GM08714 (cell line): ENCODE data around the gene SPHK2.

Experiments used
- H3K4me3 ChIP-seq: fragments of 200-500 bp; sonication (Bioruptor generic); 2 replicates; pipeline ENCODE4 v1.5.1; 2014; ENCODE audit warnings: mild to moderate bottlenecking, low read length, inconsistent platforms
- ZNF274 ChIP-seq: IDR thresholded peaks from 2 replicates; pipeline ENCODE4 v1.6.1; 2012; ENCODE audit warnings: mild to moderate bottlenecking, low read depth, low read length

Gene SPHK2

DNA sequence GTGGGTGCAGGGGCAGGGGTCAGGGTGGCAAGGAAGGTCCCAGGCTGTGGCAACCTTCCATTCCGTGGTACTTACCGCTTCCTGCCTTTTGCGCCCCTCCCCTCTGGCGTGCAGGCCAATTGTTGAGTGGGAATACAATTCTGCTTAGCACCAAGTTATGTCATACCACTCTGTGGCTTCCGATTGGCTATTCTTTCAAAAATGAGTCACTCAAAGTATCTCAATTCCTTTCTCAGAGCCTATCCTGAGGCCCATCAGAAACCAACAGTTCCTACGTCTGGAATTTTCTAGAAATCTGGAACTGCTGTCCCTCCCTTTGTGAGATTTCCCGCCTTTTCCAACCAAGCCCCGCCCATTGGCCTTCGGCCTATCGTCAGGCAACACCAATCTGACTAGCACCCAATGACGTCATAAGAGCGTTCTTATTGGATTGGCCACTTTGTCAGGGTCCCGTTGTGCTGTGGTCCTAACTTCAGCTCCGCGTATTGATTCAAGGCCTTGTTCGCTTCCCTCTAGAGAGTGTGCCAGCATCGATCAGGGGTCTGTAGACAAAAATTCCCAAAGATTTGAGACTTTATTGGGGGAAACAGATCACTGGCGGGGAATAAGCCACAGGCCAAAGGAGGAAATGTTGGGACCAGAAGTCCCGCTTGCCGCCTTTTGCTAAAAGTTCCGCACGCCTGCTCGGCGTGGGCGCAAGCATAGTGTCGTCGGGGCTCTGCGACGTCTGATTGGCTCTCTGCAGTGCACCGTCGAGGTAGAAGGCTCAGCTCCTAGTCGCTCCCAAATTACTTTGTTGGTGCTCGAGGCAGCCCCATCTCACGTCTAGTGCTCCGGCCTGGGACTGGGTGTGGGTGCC lies 41.8 kb downstream of the SPHK2 start:
- TF ChIP-seq ZNF274 = no peak

DNA sequence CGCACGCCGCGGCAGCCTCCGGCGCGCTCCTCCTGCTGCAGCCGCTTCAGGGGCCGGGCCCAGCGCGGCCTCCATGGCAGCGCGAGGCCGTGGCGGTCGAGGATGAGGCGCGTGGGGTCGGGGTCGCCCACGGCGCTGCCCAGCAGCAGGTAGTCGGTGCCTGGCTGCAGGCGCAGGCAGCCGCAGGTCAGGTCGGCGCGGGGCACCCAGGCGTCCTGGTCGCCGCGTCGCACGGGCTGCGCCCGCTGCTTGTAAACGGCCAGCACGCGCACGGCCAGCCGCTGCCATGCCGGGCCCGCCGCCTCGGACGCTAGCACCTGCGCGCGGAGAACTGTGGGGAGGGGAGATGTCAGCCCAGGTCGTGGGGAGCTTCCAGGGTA lies 42.4 kb downstream of the SPHK2 start:
- no peak for TF ChIP-seq ZNF274
- no peak overlapping the region for H3K4me3 ChIP-seq

More for the DNA sequence above, 41.8 kb downstream of the SPHK2 start:
- no peak overlapping the region for H3K4me3 ChIP-seq

DNA sequence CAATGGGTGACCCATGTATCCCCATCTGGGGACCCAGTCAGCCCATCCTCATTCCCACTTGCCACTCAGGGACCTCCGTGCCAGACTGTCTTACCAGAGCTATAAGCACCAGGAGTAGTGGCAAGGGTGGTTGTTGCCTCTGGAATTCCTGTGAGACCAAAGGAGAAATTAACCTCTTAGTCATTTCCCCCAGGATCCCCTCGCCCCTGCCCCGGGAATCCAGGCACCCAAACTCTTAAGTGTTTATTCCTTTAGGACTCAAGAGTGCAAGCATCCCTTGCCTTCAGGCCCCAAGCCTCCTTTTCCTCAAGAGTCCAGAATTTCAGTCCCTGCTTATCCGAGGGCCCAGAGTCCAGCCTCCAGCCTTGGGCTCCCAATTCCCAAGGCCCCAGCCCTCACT lies 44.4 kb downstream of the SPHK2 start:
- no peak overlapping the region for H3K4me3 ChIP-seq
- no peak for TF ChIP-seq ZNF274

GRCh38 chr19:48664476-48664875 lies 45.2 kb downstream of the SPHK2 start:
- H3K4me3 ChIP-seq = no peak overlapping the region
- no peak for TF ChIP-seq ZNF274

DNA sequence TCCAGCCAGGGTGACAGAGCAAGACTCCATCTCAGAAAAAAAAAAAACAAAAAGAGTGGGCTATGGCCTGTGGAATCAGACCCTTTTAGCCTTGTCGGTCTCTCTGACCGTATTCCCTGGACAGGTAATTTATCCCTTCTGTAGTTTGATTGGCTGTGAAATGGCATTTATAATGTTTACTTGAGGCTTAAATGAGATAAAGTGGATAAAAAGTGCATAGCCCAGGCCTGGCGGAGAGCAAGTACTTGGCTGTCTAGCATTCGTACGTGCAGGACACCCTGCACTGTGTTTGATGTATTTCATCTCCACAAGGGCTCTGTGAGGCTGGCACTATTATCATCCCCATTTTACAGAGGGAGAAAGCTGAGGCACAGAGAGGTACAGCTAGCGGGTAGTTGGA lies 46.5 kb downstream of the SPHK2 start:
- no peak overlapping the region for H3K4me3 ChIP-seq
- no peak for TF ChIP-seq ZNF274

GRCh38 chr19:48668332-48668731 lies 49.0 kb downstream of the SPHK2 start:
- no peak overlapping the region for H3K4me3 ChIP-seq
- no peak for TF ChIP-seq ZNF274

DNA sequence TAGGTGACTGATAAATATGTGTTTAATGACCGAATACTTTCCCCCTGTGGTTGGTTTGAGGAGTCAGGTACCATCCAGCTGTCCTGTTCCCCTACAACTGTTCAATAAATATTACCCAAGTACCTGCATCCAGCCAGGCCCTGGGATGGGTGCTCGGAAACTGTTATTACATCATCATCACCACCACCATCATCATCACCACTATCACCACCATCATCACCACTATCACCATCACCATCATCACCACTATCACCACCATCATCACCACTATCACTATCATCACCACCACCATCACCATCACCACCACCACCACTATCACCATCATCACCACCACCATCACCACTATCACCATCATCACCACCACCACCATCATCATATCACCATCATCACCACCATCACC lies 49.5 kb downstream of the SPHK2 start:
- TF ChIP-seq ZNF274 = no peak
- no peak overlapping the region for H3K4me3 ChIP-seq

DNA sequence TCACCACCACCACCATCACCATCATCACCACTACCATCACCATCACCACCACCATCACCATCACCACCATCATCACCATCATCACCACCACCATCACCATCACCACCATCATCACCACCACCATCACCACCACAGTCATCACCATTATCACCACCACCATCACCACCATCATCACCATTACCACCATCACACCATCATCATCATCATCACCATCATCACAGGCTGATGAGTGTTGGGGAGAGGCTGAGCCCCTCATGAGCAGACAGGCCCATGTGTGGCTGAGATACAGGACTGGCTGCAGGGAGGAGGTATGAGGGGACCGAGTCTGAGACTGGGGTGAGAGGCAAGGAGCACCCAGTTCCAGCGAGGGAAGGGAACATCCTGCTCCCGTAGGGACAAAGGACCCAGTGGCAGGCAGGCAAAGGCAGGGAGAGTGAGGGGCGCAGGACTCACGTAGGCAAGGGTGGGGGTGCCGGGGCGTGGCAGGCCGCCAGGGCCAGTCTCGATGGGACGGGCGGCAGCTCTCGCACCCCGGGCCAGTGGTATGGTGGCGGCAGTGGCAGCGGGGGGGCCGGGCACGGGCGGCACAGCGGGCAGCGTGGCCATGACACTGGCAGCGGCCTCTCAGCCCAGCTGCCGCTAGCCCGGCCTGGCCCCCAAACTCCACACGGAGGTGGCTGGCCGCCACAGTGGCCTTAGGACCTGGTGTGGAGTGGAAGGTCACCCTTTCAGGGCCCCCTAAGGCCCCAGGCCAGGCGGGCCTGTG lies 50.8 kb downstream of the SPHK2 start:
- H3K4me3 ChIP-seq = no peak overlapping the region
- no peak for TF ChIP-seq ZNF274

- no peak overlapping the region for H3K4me3 ChIP-seq
- no peak for TF ChIP-seq ZNF274
Measured at GRCh38 chr19:48670699-48671445, 51.6 kb downstream of the SPHK2 start.

DNA sequence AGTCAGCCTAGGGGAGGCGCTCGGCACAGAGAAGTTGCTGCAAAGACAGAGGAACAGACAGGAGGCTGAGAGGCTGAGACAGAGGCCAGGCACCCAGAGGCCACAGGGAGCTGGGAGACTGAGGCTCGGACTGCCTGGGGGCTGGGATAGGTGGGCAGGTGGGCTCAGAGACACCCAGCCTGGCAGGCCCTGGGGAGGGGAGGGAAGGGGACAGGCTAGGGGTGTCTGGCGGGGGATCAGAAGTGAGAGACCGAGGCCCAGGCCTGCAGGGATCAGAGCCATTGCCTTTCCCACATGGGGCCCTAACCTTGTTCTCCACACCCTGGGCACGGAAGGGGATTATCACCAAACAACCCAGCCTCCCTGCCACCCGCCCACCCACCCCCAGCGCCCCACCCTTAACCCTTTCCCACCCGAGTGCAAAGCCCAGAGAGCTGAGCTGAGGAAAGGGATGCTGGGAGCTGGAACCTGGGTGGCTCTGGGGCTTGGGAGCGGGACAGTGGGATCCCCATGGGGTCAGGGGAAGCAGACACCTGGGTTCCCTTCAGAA lies 52.2 kb downstream of the SPHK2 start:
- TF ChIP-seq ZNF274 = no peak
- no peak overlapping the region for H3K4me3 ChIP-seq

DNA sequence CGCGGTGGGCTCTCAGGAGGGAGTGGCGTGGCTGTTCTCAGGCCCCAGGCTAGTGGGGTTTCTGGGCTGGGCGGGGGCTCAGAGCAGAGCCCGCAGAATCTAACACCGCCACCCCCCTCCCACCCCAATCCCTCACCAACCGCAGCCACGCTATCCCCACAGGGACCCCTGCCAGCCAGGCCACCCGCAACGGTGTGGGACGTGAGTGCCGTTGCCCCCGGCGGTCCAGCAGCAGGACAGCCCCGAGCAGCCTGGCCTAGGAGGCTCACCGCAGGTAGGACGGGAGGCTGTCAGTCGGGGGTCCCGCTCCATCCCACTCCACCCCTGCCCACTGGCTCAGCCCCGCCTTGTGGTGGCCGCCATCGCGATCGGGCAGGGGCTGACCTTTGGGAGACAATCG lies 53.7 kb downstream of the SPHK2 start, which contains the start of gene NTN5:
Gene NTN5 (minus strand): TSS at position 24 of the 400 bp plus-strand sequence. CDS start 2,031 bp downstream, outside the sequence.
- H3K4me3 ChIP-seq = no peak within 1 kb of the TSS
- no peak for TF ChIP-seq ZNF274

- H3K4me3 ChIP-seq = no peak overlapping the region
- no peak for TF ChIP-seq ZNF274
Measured at GRCh38 chr19:48673436-48674100, 54.3 kb downstream of the SPHK2 start.

- H3K4me3 ChIP-seq = no peak overlapping the region
- no peak for TF ChIP-seq ZNF274
Measured at GRCh38 chr19:48674216-48674809, 55.0 kb downstream of the SPHK2 start.
